Sciatic nerve (tissue), 2 donors: ENCODE measurements around the gene SLC37A1. TPM values are rescaled to one million over a fixed set of nuclear protein-coding genes. Genes with fewer than 3 reads are reported as not detected.
A peak's percentile ranks its signal among the peaks of the same experiment; 100 is the strongest.

Source experiments
- ATAC-seq: fragments of 200-7000 bp; cut with Tn5 transposase; one replicate; pipeline ENCODE4 v1.9.1; 2020; ENCODE audit warnings: mild to moderate bottlenecking, moderate library complexity
- DNase-seq: peaks from one replicate; pipeline ENCODE4 v3.0.0-alpha.2; 2020; ENCODE audit warnings: low spot score
- intact Hi-C: fragments of 100-400 bp; cut with DNase I; formaldehyde crosslinking; loops from one replicate; pipeline ENCODE4 v1.14.2; 2022
- total RNA-seq: library from RNA; stranded (reverse); fragmentation: NEBNext Ultra II Directional; extraction: Animal tissue kit (Norgen Biotek cat#: 25700); gene quantifications from one replicate; pipeline ENCODE4 v1.2.1, GENCODE V29; 2021
- donor health status: DM: no; HTN: no; CAD: no.
- donor health status: DM: no; HTN: no; CAD: no.

Gene SLC37A1
- total RNA-seq, 1 donor from 2014 or later: 7.4 TPM

- peak; percentile 38 for DNase-seq
- ATAC-seq: no peak
- intact Hi-C loops: no loop called here
Observed at GRCh38 chr21:42565886-42566523, 52.4 kb downstream of the SLC37A1 start.

GRCh38 chr21:42566524-42567213, 53.0 kb downstream of the SLC37A1 start:
- DNase-seq: peak; percentile 47
- ATAC-seq: no peak
- intact Hi-C loops: no loop called here

- intact Hi-C loops: no loop called here
- ATAC-seq (no peak), DNase-seq (no peak)
Observed at GRCh38 chr21:42567214-42567555, 53.5 kb downstream of the SLC37A1 start.

- DNase-seq (peak; percentile 49), ATAC-seq (no peak)
- intact Hi-C loops: no loop called here
Observed at GRCh38 chr21:42567861-42568260, 54.2 kb downstream of the SLC37A1 start.

DNA sequence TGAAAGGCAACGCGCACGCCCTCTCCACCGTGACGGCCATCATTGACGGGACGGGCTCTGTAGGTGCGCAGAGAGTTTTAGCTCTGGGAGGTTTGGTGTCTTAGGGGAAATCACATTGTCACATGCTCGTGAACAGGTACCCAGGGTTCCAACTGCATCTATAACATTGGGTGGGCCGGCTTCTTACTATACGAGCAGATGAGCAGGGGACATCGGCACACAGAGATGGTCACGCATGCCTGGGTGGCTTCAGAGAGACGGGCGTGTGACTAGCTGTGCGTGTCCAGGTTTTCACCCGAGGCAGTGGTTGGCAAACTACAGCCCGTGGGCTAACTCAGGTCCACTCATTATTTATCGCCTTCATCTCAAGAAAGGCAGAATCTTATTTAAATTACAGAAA, 54.7 kb downstream of the SLC37A1 start:
- intact Hi-C loops: no loop called here
- peak; percentile 27 for DNase-seq

DNA sequence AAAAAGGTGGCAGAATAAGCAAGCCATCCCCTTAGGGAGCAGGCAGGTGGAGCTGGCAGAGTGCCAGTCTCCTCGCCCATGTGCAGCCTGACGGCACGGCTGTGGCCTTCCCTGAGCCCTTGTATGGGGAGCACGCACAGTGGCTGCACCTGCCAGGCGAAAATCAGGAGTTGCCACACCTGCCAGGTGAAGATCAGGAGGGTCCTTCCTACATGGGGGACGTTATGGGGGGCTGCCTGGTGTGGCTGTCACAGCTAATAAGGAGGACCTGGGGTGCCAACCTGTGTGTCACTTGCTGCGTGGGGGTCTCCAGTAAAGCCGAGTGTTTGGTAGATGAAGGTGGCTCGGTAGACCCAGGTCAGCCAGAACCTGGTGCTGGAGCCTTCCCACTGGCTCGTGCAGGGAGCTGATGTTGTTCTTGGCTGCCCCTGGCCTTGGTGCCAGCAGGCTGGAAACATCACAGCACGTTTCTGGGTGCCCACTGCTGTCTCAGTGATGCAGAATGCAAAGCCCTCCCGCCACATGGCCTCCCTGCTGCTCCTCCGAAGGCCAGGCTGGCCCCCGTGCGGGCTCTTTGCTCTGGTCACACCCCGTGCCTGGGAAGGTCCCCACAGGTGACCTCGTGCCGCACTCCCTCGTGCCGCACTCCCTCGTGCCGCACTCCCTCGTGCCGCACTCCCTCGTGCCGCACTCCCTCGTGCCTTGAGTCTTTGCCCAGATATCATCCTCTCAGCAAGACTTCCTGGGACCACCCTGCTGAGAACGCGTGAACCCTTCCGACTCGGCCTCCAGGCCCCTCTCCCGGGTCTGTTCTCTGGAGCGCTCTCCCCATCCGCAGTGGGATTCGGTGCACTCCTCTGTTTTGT, 55.4 kb downstream of the SLC37A1 start:
- no peak for ATAC-seq
- DNase-seq: peak; percentile 57
- intact Hi-C loops: no loop called here

More for the DNA sequence above, 54.7 kb downstream of the SLC37A1 start:
- no peak for ATAC-seq

- intact Hi-C loops: loop anchor here (10.0 kb wide), 1 partner anchor 45 kb away; no protein-coding TSS in a partner anchor
- DNase-seq (peak; percentile 47), ATAC-seq (no peak)
Observed at GRCh38 chr21:42569732-42570301, 56.2 kb downstream of the SLC37A1 start.

DNA sequence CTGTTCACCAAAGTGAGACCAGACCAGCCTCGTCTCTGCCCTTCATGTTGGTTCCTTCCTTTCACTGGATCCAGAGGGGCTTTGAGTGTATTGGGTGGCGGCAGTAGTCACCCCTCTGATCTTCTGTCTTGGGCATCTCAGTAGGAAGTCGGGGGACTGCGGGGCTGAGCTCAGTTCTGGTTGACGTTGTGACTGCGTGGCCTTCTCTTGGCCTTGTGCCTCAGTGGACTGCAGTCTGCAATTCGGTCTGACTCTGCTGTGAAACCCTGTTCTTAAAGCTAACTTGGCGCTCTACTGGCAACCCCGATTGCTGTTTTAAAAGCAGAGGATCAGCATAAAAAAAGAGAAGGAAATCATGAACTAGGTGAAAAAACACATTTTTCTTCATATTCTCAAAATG, 56.7 kb downstream of the SLC37A1 start:
- no peak for ATAC-seq
- peak; percentile 42 for DNase-seq
- intact Hi-C loops: loop anchor here (10.0 kb wide), 1 partner anchor 46 kb away; no protein-coding TSS in a partner anchor

- intact Hi-C loops: loop anchor here (10.0 kb wide), 1 partner anchor 46 kb away; no protein-coding TSS in a partner anchor
- ATAC-seq (peak; percentile 66), DNase-seq (peak; percentile 58)
Observed at GRCh38 chr21:42570841-42571387, 57.3 kb downstream of the SLC37A1 start.

- ATAC-seq: no peak
- peak; percentile 41 for DNase-seq
- intact Hi-C loops: loop anchor here (10.0 kb wide), 1 partner anchor 47 kb away; no protein-coding TSS in a partner anchor
Observed at GRCh38 chr21:42571391-42572150, 57.9 kb downstream of the SLC37A1 start.

GRCh38 chr21:42572906-42573495, 59.3 kb downstream of the SLC37A1 start:
- intact Hi-C loops: loop anchor here (10.0 kb wide), 1 partner anchor 48 kb away; no protein-coding TSS in a partner anchor
- DNase-seq: no peak
- ATAC-seq: no peak

DNA sequence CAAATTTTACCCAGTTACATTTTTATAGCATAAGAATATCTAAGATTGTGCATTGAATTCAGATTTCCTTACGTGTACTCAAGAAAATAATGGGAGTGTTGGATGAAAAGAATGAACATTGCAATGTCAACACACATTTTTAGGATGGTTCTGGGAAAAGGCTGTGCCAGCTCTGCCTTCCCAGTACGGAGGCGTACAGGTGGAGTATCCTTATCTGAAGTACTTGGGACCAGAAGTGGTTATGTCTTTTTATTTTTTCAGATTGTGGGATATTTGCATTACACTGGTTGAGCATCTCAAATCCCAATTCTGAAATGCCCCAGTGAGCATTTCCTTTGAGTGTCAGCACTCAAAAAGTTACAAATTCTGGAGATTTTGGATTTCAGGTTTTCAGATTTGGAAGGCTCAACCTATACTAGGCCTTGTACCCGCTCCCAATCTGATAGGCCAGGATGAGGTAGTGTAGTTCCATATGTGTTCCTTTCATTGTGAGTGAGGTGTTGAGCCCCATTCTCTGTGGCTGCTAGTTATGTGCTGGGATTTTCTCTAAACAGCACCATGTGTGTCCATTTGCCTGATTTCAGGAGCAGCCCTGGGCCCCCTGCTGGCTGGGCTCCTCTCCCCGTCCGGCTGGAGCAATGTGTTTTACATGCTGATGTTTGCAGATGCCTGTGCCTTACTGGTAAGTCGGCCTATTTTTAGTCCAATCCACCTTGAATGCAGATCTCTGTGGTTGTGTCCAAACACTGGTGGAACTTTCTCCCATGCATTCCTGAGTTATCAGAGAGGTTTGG, 60.8 kb downstream of the SLC37A1 start:
- intact Hi-C loops: loop anchor here (10.0 kb wide), 1 partner anchor 50 kb away; no protein-coding TSS in a partner anchor
- no peak for ATAC-seq
- no peak for DNase-seq

DNA sequence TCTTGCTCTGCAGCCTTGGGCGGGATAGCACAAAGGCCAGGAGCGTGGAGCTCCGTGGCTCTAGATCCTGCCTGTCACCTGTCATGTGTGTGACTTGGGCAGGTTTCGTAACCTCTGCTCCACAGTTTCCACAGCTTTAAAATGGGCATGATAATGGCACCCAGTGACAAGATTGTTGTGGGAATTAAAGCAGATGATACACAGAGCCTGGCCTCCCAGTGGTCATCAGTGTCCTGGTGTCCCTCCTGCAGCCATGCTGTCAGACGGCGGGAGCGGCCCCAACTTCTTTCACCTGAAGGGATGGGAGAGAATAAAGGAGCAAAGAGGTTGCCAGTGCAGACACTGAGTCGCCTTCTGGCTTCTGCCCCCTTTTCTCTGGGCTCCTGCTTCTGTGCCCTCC, 61.5 kb downstream of the SLC37A1 start:
- DNase-seq (no peak), ATAC-seq (no peak)
- intact Hi-C loops: loop anchor here (10.0 kb wide), 1 partner anchor 50 kb away; no protein-coding TSS in a partner anchor

- intact Hi-C loops: loop anchor here (10.0 kb wide), 1 partner anchor 52 kb away; no protein-coding TSS in a partner anchor
- DNase-seq (no peak), ATAC-seq (no peak)
Observed at GRCh38 chr21:42576639-42577038, 63.0 kb downstream of the SLC37A1 start.

DNA sequence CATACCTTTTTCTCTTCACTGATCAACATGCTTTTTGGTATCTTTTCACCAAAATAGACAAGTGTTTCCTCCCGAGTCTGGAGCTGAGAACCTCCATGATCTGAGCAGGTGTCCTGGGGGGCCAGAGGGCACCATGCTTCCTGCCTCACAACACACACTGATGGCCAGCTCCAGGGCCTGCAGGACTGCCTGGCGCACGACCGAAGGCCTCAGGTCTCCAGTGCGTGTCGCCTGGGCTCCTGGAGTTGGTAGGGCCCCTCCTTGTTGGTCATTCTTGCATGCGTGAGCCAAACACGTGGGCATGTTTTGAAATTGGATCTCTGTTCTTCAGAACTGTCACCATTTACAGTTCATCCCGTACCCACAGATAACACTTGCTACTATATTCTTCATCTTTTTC, 64.4 kb downstream of the SLC37A1 start:
- ATAC-seq (no peak), DNase-seq (no peak)
- intact Hi-C loops: loop anchor here (10.0 kb wide), 1 partner anchor 53 kb away; no protein-coding TSS in a partner anchor

GRCh38 chr21:42578761-42579415, 65.2 kb downstream of the SLC37A1 start:
- intact Hi-C loops: loop anchor here (10.0 kb wide), 1 partner anchor 54 kb away; no protein-coding TSS in a partner anchor
- no peak for ATAC-seq
- peak; percentile 32 for DNase-seq
